Measurements from ENCODE around the gene CEP19.
A peak's percentile ranks its signal among the peaks of the same experiment; 100 is the strongest.

CEP19 gene

DNA sequence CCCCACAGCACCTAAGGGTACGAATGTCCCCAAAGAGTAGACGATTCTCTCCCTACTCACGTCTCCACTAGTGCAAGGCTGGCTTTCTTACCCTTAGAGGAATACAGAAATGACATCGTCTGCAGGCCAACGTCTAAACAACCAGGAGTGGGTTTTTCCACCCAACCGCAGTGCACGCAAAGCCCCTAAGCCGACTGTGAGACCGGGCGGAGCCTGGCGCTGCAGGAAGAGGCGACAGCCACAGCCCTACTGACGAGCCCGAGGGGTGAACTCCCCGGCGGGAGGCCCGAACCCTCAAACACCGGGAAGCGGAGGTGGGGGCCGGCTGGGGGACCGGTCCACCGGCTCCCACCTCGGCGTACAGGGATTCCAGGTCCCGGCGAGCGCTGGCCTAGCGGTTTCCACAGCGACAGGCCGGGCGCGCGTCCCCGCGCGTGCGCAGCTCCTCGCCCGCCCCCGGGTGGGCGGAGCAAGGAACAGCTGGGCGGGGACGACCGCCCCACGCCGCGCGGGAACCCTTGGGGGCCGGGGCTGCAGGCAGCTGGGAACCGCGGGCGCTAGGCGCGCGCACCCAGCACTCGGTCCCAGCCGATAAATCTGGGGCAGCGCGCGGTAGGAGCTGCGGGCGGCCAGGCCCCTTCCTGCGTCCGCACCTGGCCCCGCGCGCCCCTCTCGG is at the start of gene CEP19, which contains the start of gene PIGX (continued):
- TF ChIP-seq BCL11B (tag by site-specific recombination; IDR thresholded peaks at IDR 0.05; ENCODE audit: low read depth) (no peak), ZNF677 (tag by site-specific recombination; IDR thresholded peaks at IDR 0.05) (no peak), ZNF239 (tag by site-specific recombination; IDR thresholded peaks at IDR 0.05) (no peak), ZNF140 (tag by site-specific recombination; IDR thresholded peaks at IDR 0.05) (no peak), ZNF843 (tag by site-specific recombination; IDR thresholded peaks at IDR 0.05) (no peak), ZNF548 (tag by site-specific recombination; IDR thresholded peaks at IDR 0.05) (no peak), MEIS1 (CRISPR knock-in tag; IDR thresholded peaks at IDR 0.05; ENCODE audit: borderline replicate concordance) (no peak), KLF1 (tag by site-specific recombination; IDR thresholded peaks at IDR 0.05) (no peak; the same call in 1 of the 2 replicates), ZSCAN30 (tag by site-specific recombination; IDR thresholded peaks at IDR 0.05) (peak; percentile 69), ZNF37A (tag by site-specific recombination; IDR thresholded peaks at IDR 0.05) (0 out of 2 replicates have a peak, but pooled peaks have one; percentile 12), ZNF610 (tag by site-specific recombination; IDR thresholded peaks at IDR 0.05; ENCODE audit: borderline replicate concordance) (no peak), ZNF112 (tag by site-specific recombination; IDR thresholded peaks at IDR 0.05) (no peak), ZFP3 (tag by site-specific recombination; IDR thresholded peaks at IDR 0.05; ENCODE audit: low read depth) (no peak), GFI1B (tag by site-specific recombination; IDR thresholded peaks at IDR 0.05) (no peak), PBX3 (CRISPR knock-in tag; IDR thresholded peaks at IDR 0.05) (no peak), ZNF114 (tag by site-specific recombination; IDR thresholded peaks at IDR 0.05) (no peak), BCL11A (tag by site-specific recombination; IDR thresholded peaks at IDR 0.05; ENCODE audit: low read depth) (no peak), ZNF776 (tag by site-specific recombination; IDR thresholded peaks at IDR 0.05; ENCODE audit: borderline replicate concordance) (no peak), SCRT1 (tag by site-specific recombination; IDR thresholded peaks at IDR 0.05; ENCODE audit: borderline replicate concordance) (no peak), ZNF571 (tag by site-specific recombination; IDR thresholded peaks at IDR 0.05) (no peak), ZNF155 (tag by site-specific recombination; IDR thresholded peaks at IDR 0.05) (no peak), ZNF530 (tag by site-specific recombination; IDR thresholded peaks at IDR 0.05; ENCODE audit: low read depth) (no peak), ATF2 (tag by site-specific recombination; IDR thresholded peaks at IDR 0.05; ENCODE audit: low read depth) (no peak), ZFP69B (tag by site-specific recombination; IDR thresholded peaks at IDR 0.05) (no peak), ZNF560 (tag by site-specific recombination; IDR thresholded peaks at IDR 0.05; ENCODE audit: borderline replicate concordance) (no peak), ZNF621 (tag by site-specific recombination; IDR thresholded peaks at IDR 0.05) (no peak), ZSCAN16 (tag by site-specific recombination; IDR thresholded peaks at IDR 0.05) (no peak)
- TF ChIP-seq, protein P1, sequence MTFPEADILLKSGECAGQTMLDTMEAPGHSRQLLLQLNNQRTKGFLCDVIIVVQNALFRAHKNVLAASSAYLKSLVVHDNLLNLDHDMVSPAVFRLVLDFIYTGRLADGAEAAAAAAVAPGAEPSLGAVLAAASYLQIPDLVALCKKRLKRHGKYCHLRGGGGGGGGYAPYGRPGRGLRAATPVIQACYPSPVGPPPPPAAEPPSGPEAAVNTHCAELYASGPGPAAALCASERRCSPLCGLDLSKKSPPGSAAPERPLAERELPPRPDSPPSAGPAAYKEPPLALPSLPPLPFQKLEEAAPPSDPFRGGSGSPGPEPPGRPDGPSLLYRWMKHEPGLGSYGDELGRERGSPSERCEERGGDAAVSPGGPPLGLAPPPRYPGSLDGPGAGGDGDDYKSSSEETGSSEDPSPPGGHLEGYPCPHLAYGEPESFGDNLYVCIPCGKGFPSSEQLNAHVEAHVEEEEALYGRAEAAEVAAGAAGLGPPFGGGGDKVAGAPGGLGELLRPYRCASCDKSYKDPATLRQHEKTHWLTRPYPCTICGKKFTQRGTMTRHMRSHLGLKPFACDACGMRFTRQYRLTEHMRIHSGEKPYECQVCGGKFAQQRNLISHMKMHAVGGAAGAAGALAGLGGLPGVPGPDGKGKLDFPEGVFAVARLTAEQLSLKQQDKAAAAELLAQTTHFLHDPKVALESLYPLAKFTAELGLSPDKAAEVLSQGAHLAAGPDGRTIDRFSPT (tag by site-specific recombination; IDR thresholded peaks at IDR 0.05), result no peak
- TF ChIP-seq, protein P2, sequence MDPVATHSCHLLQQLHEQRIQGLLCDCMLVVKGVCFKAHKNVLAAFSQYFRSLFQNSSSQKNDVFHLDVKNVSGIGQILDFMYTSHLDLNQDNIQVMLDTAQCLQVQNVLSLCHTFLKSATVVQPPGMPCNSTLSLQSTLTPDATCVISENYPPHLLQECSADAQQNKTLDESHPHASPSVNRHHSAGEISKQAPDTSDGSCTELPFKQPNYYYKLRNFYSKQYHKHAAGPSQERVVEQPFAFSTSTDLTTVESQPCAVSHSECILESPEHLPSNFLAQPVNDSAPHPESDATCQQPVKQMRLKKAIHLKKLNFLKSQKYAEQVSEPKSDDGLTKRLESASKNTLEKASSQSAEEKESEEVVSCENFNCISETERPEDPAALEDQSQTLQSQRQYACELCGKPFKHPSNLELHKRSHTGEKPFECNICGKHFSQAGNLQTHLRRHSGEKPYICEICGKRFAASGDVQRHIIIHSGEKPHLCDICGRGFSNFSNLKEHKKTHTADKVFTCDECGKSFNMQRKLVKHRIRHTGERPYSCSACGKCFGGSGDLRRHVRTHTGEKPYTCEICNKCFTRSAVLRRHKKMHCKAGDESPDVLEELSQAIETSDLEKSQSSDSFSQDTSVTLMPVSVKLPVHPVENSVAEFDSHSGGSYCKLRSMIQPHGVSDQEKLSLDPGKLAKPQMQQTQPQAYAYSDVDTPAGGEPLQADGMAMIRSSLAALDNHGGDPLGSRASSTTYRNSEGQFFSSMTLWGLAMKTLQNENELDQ (tag by site-specific recombination; IDR thresholded peaks at IDR 0.05; ENCODE audit: low read depth), result no peak

All from HEK293 (cell line).